Measurements from ENCODE around the gene SCG2.

Gene SCG2

DNA sequence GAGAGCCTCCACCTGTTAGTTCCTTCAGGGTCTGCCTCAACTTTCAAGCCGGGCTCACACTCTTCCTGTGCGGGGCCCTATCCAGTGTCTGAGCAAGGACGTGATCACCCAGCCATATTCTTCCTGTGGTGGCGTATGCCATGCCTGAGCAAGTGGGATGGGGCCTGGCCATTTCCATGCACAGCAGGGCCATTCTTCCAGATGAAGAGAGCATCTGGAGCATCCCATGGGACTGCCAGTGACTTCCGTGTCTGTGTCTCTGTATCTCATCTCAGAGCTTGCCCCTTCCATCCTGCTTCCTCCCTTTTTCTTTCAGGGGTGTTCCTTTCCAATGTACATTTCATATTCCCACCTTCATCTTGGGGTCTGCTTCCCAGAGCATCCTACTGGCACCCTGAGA lies 20.2 kb downstream of the SCG2 start:
- no peak for DNase-seq (ENCODE audit: low read depth in 2 of 3, low spot score in 1 of 3)

DNA sequence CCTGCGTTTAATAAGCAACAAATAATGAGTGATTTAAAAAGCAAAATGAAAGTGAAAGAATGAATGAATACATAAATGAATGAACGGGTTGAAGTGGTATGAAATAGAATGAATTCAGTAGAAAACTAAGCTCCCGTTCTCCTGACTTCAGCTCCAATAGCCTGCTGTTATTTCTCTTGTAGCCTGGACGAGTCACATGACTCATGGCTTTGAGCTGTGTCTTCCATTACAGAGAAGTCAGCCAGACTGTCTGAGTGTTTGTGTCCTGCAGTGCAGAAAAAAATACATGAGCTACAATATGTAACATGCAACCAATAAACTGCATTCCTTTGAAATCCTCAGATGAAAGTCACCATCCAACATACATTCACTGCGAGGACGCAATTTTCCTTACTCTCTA lies 21.2 kb downstream of the SCG2 start:
- DNase-seq (ENCODE audit: low read depth in 2 of 3, low spot score in 1 of 3), result no peak

DNA sequence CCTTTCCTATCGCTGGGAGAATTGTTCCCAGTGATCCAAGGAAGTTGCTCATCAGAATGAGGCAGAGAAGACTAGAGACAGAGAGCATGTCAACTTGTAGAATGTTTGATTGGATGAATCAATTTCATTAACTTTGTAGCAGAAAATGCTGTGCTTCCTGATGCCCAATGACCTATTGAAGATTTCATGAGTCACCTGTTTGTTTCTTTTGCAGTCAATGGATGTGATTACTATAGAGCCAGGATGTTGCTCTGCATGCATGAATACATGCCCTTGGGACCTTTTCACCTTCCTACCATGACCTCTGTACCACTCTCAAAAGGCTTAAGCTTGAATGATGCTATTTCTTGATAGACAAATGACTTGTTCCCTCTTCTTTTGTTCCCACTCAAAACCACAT lies 23.3 kb downstream of the SCG2 start:
- no peak for DNase-seq (ENCODE audit: low read depth in 2 of 3, low spot score in 1 of 3)

DNA sequence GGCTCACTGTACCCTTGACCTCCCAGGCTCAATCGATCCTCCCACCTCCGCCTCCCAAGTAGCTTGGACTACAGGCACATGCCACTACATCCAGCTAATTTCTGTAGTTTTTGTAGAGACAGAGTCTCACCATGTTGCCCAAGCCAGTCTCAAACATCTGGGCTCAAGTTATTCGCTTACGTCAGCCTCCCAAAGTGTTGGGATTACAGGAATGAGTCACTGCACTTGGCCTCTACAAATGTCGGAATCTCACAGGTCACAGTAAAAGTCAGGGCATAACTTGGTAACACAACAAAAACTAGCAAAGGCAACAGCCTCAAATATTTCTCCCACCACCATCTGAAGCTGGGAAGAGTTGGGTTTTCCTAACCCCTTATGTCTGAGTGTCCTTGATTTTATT lies 25.3 kb downstream of the SCG2 start:
- DNase-seq (ENCODE audit: low read depth in 2 of 3, low spot score in 1 of 3), result no peak

- DNase-seq (ENCODE audit: low read depth in 2 of 3, low spot score in 1 of 3), result no peak
These were observed 31.4 kb downstream of the SCG2 start for GRCh38 chr2:223570784-223571183.

GRCh38 chr2:223566396-223566795 lies 35.8 kb downstream of the SCG2 start:
- DNase-seq (ENCODE audit: low read depth in 2 of 3, low spot score in 1 of 3), result no peak

- no peak for DNase-seq (ENCODE audit: low read depth in 2 of 3, low spot score in 1 of 3)
These were observed 38.7 kb downstream of the SCG2 start for GRCh38 chr2:223563462-223563861.

DNA sequence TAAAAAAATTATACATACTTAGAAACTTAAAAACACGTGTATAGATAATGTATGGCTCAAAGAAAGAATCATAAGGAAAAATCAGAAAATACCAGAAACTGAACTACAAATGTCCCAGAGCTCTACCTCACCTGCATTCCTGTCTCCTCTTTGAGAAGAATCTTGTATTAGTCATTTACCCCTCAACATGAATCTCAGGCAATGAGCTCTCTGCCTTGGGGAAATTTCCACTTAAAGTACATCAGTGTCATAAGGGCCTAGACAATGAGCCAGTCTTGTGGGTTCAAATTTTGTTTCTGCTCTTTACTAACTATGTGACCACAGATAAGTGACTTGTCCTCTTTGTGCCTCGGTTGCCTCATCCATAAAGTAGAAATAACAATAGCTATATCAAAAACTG lies 40.1 kb downstream of the SCG2 start:
- no peak for DNase-seq (ENCODE audit: low read depth in 2 of 3, low spot score in 1 of 3)

DNA sequence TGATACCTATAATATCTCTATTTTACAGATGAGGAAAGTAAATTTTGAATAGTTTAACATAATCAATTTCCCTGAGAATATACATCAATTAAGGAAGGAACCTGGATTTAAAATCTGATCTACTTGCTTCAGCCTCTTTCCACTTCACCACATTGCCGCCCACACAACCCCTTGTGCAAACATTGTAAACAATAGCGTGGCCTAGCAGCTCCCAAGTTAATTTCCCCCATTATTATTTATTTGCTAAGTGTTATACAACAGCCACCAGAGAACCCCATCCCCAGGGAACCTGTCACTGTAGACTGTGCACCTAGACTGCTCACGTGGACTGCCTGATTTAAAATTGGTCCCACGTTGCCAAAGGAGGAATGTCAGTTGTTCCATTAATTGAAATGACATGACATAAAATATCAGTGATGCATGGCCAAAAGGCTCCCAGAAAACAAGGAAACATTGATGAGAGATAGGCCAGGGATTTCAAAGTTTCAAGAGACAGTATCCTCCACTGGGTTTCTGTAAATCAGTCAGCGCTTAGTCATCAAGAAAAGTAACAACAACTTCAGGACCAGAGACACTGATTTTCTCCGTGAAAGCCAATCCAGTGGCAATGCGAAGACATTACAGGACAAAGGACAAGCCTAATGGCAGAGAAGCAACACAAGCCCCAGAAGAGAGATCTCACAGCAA lies 41.3 kb downstream of the SCG2 start:
- no peak for DNase-seq (ENCODE audit: low read depth in 2 of 3, low spot score in 1 of 3)

DNA sequence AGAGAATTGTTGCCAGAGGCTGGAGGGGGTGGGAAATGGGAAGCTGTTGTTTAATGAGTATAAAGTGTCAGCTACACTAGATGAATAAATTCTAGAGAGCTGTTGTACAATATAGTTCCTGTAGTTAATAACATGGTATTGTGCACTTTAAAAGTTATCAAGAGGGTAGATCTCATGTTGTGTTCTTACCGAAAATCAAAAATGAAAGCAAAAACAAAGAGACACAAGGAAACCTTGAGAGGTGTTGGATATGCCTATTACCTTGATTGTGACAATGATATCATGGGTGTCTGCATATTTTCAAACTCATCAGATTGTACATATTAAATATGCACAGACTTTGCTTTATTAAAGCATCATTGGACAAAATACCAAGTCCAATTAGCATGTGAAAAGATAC lies 43.2 kb downstream of the SCG2 start:
- DNase-seq (ENCODE audit: low read depth in 2 of 3, low spot score in 1 of 3), result no peak

DNA sequence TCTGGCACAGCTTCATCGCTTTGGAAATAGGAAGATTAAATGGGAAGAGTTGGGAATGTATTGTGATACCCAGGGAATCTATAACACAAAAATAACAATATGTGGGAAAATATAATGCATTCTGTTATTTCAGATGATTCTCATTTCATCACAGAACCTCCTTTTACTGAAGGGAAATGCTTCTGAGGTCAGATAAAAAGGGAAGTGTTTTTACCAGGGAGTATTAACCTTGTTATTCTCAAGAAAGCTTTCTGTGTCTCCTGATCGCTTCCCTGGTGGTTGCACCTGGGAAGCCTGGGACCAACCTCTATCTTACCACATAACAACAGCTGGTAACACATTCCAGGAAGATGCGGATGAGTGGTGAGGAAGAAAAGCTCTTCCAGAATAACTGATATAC lies 47.2 kb downstream of the SCG2 start:
- DNase-seq (ENCODE audit: low read depth in 2 of 3, low spot score in 1 of 3), result no peak

- no peak for DNase-seq (ENCODE audit: low read depth in 2 of 3, low spot score in 1 of 3)
These were observed 52.9 kb downstream of the SCG2 start for GRCh38 chr2:223549215-223549614.

DNA sequence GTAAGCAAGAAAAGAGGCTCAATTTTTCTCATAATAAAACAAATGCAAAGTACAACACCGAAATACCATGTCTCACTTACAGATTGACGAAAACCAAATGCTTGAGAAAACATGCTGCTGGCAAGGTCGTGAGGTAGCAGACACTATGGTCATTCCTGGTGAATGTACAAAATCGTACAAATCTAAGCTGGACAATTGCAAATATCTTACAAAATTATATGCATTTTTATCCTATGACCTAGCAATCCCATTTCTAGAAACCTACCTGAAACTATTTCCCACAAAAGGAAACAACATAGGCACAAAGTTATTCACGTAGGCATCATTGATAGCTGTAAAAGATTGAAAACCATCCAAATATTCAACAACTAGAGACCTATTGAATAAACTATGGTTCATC lies 54.0 kb downstream of the SCG2 start:
- no peak for DNase-seq (ENCODE audit: low read depth in 2 of 3, low spot score in 1 of 3)

Data from stimulated activated CD4-positive, alpha-beta T cell treated with anti-CD3 and anti-CD28 coated beads, Interleukin-12 subunit alpha, Interleukin-12 subunit beta, amount 100 ng/mL, for 48 hours (primary cell).